HS-5 (cell line): ENCODE data around the gene PNPLA5.
"Not testable (repeated sequence)": the region's sequence is repeated elsewhere in the genome, so short reads cannot be mapped to it uniquely, and the experiment has no call there.

Experiments
- DNase-seq: peaks from one replicate; pipeline ENCODE4 v3.0.0-alpha.2; 2012; ENCODE audit warnings: low read depth

Gene PNPLA5

DNA sequence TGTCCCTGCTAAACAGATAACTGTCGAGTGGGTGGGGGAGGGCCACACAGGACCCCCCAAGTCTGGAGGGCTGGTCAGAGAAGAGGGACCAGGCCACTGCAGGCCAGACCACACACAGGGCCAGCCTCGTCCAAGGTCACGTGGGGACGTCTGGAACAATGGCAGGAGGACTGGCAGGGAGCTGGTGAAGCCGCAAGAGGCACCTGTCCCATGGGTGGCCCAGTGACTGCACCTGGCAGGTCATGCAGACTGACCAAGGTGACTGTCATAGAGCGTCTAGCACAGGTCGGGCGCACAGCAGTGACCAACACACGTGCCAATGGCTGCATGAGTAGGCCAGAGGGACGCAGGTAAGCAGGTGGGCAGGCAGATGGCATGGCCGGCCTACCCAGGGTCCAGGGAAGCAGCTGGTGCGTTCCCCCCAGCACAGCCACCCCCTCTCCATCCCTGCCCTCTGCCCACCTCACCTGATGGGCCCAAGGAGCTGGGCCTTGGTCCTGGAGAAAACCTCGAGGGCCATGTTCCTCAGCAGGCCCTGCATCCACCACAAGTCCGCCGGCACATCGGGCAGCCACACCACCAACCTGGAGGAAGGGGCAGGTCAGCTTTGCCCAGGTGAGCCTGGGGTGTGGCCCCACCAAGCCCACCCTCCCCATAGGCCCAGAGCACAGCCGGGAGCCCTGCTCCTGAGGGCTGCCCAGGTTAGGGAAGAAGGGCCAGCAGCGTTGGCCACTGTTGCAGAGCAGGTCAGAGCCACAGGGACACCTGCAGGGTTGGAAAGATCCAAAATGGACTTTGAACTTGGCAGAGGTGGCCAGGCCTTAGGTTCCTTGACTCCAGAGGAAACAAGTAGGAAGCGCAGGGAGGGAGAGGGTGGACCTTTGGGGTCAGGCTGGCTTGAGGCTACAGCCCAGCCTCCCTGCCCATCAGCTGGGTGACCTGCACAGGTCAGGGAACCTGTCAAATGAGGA, 10.4 kb downstream of the PNPLA5 start:
- no peak for DNase-seq

DNA sequence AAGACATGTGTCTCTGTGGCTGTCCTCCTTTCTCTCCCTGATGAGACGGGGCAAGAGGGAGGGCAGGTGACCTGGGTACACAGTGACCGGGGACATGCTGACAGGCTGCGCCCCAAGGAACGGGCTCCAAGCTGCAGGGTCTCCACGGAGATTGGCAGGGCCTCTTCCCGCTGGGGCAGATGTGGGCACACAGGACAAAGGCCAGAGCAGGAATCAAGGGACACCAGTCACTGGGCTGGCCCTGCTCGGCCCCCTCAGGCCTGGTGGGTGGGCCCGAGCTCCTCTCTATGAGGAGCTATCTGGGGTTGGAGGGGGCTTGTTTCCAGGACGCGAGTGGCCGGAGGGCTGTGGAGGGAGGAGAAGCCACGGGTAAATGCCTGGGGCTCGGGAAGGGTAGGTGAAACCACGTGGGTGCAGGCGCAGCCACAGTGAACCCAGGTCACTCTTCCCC, 11.2 kb downstream of the PNPLA5 start:
- no peak for DNase-seq

DNA sequence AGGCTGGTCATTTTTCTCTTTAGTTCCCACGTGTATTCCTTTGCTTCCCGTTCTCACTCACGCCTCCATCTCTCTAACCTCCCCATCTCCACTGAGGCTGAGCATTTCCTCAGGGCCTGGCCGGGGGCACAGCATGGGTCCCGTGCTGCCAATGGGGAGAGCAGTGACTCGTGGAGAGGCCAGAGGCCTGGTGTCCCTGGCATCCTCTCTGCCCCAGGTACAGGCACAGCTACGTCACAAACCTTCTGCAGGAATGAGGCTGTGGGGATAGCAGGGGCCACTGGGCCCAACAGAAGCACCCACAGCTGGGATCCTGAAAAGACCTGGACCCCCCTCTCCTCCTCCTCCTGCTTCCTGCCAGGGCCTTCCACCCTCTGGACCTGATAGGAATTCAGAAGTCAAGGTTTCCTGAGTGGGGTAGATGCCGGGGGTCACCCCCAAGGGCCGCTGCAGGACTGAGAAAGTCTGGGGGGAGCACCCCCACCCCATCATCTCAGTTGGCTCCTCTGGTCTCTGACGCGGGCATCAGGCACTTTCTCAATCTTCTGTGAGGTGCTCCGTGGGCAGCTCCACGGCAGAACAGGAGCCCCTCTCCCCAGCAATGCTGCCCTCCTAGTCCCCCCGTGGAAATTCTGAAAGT, 11.8 kb downstream of the PNPLA5 start:
- no peak for DNase-seq

- no peak for DNase-seq
Measured at GRCh38 chr22:43878831-43879550, 12.8 kb downstream of the PNPLA5 start.

DNA sequence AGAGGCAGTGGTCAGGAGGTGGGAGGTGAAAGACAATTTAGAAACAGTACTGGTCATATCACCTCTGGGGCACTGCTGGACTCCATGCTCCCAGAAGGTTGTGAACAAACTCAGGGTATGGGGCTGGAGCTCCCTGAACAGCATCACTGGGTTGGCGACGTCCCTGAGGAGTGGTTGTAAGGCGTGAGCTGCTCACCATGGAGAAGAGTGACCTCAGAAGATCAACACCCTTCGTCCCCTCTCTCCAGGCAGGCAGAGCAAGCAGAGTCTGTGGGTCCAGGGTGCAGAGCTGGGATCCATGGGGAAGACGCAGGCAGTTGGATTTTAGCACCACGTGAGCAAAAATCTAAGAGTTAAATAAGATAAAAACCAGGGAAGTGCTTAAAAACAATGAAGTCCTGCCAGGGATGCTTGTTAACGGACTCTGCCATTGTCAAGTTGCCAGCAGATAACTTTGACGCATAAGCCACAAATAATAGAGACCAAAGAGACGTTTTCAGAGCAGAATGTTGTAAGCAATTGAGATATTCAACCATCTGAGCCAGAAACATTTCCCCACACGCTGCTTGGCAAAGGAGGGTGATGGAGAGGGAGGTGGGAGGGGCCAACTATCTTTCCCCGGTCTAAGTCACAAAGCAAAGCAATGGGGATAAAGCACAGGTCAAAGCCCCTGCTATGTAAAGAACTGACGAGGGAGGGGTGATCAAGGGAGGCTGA, 13.6 kb downstream of the PNPLA5 start:
- DNase-seq = no peak

DNA sequence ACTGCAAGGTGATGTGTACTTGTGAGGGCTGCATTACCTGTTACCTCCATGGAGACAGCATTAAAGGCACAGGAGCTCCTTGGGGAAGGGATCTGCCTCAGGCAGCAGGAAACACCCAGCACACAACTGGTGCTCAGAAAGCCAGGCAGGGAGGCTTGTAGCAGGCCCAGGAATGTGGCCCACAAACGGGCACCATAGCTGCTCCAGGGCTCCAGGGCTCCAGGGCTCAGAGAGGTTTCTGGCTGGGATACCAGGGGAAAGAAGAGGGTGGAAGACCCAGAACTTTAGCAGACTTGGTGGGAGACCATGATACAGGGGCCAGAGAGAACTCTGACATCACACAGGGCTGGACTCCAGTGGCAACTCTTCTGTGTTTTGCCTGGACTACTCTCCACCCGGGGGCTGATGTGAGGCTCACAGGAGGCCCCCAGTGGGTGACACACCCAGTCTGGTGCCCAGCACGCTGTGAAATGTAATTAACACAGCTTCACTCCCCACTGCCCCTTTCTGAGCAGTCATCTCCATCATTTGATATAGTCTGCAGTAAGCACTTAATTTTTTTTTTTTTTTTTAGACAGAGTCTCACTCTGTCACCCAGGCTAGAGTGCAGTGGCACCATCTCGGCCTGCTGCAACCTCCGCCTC, 14.8 kb downstream of the PNPLA5 start:
- no peak for DNase-seq

- no peak for DNase-seq
Measured at GRCh38 chr22:43869799-43870198, 22.0 kb downstream of the PNPLA5 start.

DNA sequence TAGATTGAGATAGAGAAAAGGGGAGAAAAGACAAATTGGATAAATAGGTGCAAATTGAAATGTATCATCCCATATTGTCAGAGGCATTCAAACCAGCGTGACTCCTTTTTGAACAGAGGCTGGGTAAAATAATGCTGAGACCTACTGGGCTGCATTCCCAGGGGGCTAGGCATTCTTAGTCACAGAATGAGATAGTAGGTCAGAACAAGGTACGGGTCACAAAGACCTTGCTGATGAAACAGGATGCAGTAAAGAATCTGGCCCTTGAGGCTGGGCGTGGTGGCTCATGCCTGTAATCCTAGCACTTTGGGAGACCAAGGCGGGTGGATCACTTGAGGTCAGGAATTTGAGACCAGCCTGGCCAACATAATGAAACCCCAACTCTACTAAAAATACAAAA, 22.8 kb downstream of the PNPLA5 start:
- not testable (repeated sequence) for DNase-seq

DNA sequence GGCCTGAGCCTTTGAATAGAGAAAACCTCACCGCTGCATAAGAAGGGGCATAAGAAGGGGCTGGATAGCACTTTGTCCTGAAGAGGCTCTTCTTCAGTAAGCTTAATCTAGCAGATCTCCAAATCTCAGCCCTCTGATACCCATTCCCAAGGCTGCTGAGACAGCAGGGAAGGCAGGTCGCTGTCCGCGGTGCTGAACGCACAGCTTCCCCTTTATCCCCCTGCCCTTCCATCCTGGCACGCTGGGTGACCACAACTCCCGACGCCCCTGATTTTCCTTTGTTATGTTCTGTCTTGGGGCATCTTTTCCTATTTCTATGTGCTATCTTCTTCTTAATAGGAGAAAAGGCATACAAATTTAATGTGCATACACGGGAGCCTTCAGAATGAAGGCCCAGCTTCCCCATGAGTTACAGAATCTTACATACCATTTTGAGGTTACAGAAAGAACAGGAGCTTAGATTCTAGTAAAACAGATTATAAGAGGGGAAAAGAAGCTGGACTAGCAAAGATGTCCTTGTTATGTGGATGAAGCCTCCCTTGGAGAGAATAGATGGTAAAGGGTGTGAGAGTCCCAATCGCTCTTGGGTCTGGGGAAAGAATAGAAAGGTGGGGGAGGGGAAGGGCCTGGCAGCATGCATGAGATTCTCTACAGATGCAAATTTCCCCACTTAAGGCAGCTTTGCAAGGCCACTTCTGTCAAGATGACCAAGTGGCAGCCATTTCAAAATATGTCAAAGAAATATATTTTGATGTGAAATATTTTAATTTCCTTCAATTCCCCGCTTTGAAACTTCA, 23.8 kb downstream of the PNPLA5 start:
- DNase-seq = no peak

- no peak for DNase-seq
Measured at GRCh38 chr22:43862882-43863202, 29.0 kb downstream of the PNPLA5 start.

DNA sequence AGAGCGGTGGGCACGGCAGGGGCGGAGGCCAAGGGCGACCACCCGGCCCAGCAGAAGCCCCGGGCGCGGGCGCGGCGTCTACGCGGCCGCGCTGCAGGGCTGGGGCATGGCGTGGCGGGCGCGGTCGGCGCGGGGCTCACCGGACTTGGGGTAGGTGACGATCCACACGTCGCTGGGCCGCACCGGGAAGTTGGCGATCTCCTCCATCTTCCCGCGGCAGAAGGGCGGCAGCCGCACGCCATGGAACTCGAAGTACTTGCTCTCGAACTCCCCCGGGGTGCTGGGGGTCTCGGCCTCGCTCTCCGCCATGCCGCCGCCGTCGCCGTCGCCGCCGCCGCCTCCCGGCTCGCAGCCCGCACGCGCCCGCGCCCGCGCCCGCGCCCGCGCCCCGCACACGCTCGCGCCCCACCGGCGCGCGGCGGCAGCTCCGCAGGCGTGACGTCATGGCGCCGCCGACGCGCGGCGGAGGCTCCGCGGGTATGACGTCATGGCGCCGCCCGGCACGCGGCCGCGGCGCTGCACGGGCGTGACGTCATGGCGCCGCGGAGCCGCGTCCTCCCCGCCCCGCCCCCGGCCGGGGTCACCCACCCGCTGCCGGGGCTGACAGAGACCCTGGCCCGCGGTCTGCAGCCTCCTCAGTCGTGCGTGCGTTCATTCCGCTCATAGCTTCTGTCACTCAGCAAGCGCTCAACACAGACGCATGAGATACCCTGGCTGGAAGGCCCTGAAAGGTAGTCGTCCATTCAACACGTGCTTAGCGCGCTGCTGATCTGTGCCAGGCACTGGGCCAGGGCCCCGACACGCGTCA, 29.5 kb downstream of the PNPLA5 start, which contains the start of gene SULT4A1:
Gene SULT4A1 (minus strand): TSS at position 440 of the 808 bp plus-strand sequence. CDS start 131 bp downstream, at position 309.
- peak; percentile 9 for DNase-seq

DNA sequence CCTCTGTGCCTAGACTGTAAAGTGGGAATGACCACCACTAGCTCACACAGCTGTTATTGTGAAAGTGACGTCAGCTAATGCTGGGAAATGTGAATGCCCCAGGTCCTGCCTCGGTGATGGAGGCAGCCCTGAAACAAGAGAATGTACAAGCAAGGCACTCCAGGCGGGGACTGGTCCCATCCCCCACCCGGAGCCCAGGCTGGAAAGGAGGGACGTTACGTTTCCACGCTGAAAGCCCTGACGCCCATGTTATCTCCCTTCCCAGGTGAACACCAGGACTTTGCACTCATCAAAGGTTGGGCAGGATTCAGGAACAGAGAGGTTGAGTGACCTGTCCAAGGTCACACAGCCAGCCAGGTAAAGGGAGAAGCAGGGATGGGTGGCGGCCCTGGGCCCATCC, 30.3 kb downstream of the PNPLA5 start:
- no peak for DNase-seq

DNA sequence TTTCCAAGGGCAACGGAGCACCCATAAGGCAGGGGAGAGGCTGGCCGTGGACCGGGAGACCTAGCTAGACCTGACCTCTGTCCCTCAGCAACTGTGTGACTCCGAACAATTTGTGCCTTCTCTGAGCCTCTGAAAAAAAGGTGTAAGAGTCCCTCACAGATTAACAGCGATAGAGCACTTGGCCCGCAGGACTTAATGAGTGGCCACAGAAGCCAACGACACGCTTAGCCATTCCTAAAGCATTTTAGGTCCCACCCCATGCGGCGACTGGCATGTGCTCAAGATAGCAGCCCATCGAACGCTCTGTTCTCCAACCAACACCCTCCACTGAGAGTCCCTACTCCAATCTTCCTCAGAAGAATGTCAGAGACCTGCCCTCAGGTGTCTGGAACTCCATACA, 31.0 kb downstream of the PNPLA5 start:
- DNase-seq = no peak

DNA sequence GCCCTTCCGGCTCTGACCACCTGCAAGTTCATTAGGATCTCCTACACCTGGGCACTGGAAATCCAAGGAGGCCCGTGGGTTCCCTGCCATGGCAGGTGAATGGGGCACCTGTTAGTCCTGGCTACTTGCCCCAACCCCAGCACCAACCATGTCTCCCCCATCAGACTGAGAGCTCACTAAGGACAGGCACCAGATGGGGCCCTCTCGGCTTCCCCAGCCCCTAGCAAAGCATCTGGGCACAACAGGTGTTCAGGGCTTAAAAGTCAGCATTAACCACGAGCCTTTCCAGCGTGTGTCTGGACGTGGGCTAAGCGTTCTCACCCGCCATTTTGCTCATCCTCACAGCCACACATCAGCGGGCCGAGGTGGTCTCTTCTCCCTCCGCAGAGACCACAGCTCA, 31.7 kb downstream of the PNPLA5 start:
- no peak for DNase-seq

- no peak for DNase-seq
Measured at GRCh38 chr22:43859621-43860020, 32.2 kb downstream of the PNPLA5 start.

DNA sequence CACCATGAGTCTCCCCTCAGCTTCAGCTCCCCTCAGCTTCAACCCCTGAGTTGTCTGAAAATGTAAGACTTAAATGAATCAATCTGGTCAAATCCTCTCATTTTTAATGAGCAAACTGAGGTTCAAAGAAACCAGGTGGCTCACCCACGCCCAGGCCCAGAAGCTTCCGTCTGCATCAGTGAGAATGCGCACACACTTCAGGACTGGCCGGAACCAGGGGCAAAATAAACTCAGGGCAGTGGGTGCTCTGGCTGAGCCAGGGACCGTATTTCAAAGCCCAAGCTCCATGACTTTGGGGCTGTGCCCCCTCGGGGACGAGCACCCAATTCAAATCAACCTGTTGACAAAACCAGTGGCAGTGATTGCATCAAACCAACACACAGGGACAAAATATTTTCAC, 32.6 kb downstream of the PNPLA5 start:
- no peak for DNase-seq

DNA sequence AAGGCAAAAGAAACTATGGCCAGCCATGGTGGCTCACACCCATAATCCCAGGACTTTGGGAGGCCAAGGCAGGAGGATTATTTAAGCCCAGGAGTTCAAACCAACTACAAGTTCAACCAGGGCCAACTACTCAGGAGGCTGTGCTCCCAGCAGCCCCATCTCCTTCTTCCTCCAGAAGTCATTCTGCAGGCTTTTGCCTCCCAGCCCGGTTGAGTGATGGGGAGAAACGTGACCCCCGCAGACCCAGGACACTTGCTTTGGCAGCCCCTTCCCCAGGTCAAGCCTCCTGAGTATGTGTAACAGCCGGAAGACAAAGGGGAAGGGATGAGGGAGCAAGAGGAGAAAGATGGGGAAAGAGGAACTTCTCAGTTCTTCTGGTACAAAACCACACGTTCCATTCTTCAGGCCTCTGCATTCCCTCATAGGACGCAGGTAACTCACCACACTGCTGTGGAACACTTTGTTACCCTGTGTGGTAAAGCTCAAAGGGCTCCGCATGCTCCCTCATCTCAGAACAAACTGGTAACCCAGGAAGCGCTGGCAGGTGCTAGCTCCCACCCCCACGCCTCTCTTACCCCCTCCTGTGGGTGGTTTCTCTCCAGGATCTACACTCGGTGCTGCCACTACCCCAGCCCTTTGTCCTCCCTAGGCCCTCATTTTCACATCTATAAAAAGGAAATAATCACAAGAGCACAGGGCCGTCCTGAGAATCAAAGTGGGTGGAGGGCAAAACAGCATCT, 33.5 kb downstream of the PNPLA5 start:
- no peak for DNase-seq

- no peak for DNase-seq
Measured at GRCh38 chr22:43857367-43857766, 34.4 kb downstream of the PNPLA5 start.

DNA sequence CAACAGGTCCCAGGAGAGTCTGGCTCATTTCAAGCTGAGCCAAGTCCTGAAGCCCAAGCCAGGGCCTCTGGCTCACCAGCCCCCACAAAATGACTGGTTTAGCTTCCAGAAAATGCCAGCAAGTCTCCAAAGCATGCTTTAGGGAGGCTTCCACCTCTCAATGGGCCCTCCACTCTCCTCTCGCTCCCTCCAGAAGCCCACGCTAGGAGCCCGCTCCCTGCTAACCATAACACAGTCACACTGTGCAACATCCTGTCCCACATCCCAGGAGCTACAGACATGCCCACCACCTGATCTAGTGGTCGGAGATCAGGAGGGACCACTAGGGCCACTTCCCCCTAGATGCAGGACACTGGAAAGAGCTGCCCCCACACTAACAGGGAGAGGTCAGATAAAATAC, 36.4 kb downstream of the PNPLA5 start:
- no peak for DNase-seq
